Measurements from ENCODE around the gene SPA17.

The SPA17 gene

DNA sequence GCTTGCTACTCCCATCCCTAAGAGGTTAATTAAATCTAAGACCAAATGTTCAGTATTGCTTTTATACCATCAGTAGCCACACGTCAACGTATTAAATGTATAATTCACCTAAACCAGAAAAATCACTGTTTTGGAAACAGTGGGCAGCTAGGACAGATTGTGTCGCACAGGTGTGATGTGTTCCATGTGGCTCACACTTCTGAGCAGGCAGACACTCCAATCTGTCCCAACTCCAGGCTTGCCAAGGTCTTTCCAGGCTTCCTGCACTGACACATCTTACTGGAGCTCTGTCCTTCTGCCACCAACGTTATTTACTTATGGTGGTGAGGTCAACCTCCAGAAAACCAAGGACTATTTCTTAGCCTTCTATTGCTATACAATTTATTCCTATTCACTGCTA is 11.6 kb upstream of the SPA17 start:
- DNase-seq (ENCODE audit: low spot score), result no peak

DNA sequence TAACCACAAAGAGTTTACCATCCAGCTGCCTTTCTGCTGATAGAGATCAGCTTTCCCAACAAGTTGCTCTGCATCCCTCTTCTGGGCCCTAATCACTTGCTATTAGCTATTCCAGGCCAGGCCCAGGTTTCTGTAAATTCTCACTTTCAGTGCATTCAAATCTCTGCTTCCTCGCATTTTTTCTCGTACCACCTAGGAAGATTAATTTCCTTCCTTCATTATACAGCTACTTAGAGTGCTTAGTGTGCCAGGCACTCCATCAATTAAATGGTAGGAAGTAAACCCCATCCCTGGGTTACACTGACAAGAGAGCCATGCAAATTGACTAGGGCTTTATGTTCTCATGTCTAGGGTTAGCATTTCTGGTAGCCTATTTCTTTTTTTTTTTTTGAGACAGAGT is 9.8 kb upstream of the SPA17 start:
- DNase-seq (ENCODE audit: low spot score), result no peak

DNA sequence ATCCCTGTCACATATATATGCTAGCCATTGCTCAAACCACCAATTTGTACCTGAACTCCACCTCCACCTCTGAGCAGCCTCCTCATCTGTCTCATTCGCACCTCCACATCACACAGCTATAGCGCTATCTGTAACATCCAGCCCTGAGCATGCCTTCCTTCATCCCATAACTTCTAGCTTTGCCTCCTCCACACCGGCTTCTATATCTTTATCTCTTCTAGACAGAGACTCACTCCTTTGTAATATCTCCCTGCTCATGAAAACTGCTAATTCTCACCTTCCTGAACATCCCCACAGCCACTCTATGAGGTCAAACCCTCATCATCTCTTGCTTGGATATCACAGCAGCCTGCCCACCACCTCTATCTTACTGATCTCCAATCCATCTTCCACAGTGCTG is 6.1 kb upstream of the SPA17 start:
- no peak for DNase-seq (ENCODE audit: low spot score)

DNA sequence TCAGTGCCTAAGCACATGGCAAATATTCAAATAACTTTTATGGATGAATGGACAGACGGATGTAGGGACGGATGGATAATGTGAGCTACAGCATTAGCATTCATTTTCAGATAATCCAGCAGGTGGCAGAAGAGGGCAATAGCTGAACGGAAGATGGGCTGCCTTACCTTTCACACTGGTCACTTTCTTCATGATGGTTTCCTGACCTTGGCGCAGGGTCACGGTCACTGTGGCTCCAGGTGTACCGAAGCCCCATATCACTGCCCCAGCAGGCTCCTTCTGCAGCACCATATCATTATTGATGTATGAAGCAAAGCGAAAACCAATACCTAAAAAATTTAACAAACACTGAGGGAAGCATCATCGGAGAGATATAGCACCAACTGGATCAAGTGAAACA is 4.5 kb upstream of the SPA17 start:
- DNase-seq (ENCODE audit: low spot score), result peak; percentile 62

- DNase-seq (ENCODE audit: low spot score), result no peak
Observed at GRCh38 chr11:124670732-124671131, 3.0 kb upstream of the SPA17 start.

DNA sequence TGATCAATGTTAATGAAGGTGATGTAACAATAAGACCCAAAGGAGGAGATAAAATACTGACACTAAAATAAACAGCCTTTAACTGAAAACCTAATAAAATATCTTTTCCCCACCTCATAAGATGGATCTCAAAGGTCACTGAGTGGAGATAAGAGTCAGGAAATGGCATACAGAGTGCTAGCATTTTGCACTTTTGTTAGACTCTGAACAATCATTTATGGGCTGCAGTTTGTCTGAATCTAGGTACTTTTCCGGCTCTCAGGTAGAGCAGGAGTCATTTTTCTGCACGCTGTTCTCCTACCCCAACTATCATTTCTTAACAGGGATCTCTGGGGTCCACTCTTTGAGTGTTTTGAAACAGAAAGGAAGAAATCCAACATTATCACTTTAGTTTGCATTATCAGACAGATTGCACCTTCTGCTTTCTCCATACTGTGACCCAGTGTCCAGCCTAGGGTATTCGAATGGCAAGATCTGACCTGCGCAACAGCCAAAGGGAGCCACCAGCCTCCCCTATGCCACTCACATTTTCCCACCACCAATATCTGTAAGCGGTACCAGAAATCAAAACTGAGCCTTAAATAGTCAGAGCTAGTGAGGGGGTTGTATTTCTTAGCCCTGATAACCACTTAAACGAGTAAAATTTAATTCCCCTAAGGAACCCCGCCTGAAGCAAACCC is 1.0 kb upstream of the SPA17 start:
- DNase-seq (ENCODE audit: low spot score), result no peak

DNA sequence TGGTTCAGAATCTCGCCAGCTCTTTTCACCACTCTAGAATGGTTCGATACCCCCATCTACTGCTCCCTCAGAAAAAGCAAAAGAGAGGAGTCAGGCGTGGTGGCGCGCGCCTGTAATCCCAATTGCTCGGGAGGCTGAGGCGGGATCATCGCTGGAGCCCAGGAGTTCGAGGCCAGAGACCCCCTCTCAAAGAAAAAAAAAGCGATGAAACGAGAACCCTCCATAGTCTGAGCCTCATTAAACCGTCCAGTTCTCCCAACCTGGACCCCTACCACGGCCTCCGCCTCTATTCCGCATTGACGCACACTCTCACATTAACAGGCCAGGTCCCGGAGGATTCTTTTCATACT is 439 bp downstream of the SPA17 start:
- DNase-seq (ENCODE audit: low spot score), result no peak

- no peak for DNase-seq (ENCODE audit: low spot score)
Observed at GRCh38 chr11:124674571-124674970, 867 bp downstream of the SPA17 start.

DNA sequence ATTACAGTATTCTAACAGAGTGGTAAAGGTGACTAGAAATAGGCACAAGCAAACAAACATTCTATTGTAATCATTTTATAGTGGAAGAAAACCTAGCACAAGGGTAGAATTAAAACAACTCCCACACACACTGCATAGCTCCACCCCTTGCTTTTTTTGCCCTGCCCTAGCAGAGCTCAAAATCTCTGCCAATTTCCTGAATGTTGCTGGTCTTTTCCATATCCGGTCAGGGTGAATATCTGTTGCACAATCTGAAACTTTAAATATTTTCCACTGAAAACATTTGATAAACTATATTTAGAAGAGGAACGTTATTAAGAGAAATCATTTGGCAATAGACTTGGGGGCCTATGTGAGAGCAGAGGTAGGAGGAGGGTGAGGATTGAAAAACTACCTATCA is 2.7 kb downstream of the SPA17 start:
- DNase-seq (ENCODE audit: low spot score), result no peak

DNA sequence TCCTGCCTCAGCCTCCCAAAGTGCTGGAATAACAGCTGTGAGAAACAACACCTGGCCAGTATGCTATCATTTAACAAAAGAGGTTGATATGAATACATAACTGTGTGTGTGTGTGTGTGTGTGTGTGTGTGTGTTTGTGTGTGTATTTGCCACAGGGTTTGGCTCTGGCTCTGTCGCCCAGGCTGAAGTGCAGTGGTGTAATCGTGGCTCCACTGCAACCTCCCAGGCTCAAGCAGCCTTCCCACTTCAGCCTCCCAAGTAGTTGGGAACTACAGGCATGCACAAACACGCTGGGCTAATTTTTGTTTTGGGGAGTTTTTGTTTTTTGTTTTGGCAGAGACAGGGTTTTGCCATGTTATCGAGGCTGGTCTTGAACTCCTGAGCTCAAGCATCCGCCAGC is 4.7 kb downstream of the SPA17 start:
- no peak for DNase-seq (ENCODE audit: low spot score)

- no peak for DNase-seq (ENCODE audit: low spot score)
Observed at GRCh38 chr11:124681421-124681820, 7.7 kb downstream of the SPA17 start.

- no peak for DNase-seq (ENCODE audit: low spot score)
Observed at GRCh38 chr11:124682443-124682842, 8.7 kb downstream of the SPA17 start.

DNA sequence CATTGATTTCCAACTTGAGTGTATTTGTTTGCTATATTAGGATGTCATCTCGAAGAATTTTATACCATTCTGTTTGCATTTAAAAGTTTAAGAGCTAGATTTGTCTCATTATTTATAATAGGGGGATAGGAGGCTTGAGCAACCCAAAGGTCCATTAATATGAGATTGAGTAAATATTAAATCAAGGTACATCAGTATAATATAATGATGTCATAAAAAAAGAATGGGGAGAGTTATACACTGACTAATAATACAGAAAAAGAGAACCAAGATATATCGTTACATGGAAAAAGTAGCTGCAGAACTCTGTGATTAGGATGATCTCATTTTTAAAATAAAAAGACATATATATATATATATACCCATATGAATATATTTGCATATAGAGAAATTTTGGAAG is 19.4 kb downstream of the SPA17 start:
- DNase-seq (ENCODE audit: low spot score), result no peak

DNA sequence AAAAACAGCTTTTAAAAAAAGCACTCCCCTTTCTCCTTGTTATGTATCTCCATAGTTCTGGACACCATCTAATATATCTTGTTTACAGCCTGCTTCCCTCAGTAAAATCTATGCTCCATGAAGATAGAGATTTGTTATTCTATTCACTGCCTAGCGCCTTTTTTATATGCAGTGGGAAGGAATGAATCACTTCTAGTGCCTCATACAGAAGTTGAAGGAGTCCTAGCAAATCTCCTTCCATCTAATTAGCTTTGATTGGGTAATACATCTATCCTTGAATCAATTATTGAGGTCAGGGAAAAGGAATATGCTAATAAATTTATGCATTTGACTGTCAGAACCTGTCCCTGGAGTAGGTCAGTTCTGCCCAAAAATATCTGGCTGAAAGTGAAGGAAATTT is 25.8 kb downstream of the SPA17 start:
- DNase-seq (ENCODE audit: low spot score), result no peak

- DNase-seq (ENCODE audit: low spot score), result no peak
Observed at GRCh38 chr11:124700028-124700427, 26.3 kb downstream of the SPA17 start.

GRCh38 chr11:124707829-124708228 is 34.1 kb downstream of the SPA17 start:
- no peak for DNase-seq (ENCODE audit: low spot score)

GRCh38 chr11:124712392-124712791 is 38.7 kb downstream of the SPA17 start:
- no peak for DNase-seq (ENCODE audit: low spot score)

DNA sequence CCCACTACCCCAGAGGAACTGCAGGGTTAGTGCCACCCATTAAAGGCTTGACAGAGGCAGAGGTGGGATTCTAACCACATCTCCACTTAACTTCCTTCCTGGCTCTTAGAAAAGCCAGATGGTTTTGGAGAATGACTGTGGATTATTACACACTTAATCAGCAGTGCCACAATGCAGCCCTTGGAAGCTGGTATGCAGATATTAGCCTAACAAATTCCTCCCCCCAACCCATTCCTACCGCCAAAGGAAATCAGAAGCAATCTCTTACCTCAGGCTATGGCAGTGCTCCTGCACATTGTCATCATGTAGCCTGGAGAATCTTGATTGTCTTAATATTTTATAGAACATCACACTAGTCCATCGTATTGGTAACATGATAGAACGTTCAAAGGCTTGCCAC is 42.9 kb downstream of the SPA17 start:
- DNase-seq (ENCODE audit: low spot score), result no peak

DNA sequence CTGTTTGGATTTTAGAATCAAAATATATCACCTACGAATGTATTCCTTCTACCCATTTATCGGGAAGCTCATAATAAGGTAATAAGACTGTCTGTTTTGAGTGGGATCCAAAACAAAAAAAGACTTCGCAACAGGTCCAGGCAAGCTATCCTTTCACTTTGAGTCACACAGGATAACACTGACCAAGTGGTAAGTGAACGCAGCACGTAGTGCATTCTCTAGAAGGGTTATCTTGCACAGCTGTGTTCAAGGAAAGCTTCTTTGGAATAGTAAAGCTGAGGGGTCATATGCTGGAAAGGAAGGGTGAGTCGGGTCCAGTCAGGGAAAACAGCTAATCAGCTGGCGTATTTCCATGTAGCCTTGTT is 43.7 kb downstream of the SPA17 start:
- DNase-seq (ENCODE audit: low spot score), result no peak

GRCh38 chr11:124717786-124718651 is 44.3 kb downstream of the SPA17 start:
- peak; percentile 41 for DNase-seq (ENCODE audit: low spot score)

- DNase-seq (ENCODE audit: low spot score), result no peak
Observed at GRCh38 chr11:124718801-124719200, 45.1 kb downstream of the SPA17 start.

DNA sequence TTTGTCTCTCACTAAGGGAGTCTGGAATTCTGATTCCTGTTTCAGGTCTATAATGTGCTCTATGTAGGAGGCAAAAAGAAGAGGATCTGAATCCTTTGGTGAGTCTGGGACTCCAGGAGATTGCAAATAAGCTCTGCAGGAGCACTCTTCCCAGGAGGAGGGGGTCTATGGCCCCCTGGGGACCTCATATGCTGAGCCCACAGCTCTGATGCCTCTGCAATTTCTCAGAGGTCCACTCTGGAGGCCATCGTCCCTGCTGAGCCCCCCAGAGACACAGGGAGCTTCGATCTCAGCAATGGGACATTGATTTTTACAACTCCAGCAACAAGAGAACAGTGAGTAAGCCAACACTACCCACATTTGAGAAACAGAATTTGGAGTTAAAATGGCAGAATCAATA is 45.8 kb downstream of the SPA17 start:
- no peak for DNase-seq (ENCODE audit: low spot score)

GRCh38 chr11:124722176-124722575 is 48.5 kb downstream of the SPA17 start:
- no peak for DNase-seq (ENCODE audit: low spot score)

All from LoVo (cell line).